NT2/D1 (cell line): Measurements from ENCODE around the gene MAML2.

Experiments
- DNase-seq: peaks from one replicate; pipeline ENCODE4 v3.0.0-alpha.2; 2011; ENCODE audit warnings: low read depth, low spot score
- H3K27me3 ChIP-seq: 2 replicates; pipeline ENCODE4 v1.6.0; 2011; ENCODE audit warnings: mild to moderate bottlenecking; ENCODE audit not compliant: insufficient read length, insufficient read depth
- H3K36me3 ChIP-seq: 2 replicates; pipeline ENCODE4 v1.6.1; 2011; ENCODE audit warnings: mild to moderate bottlenecking, low read length, mixed read lengths; ENCODE audit not compliant: insufficient read depth, insufficient read length
- H3K4me1 ChIP-seq: 2 replicates; pipeline ENCODE4 v1.5.1; 2011; ENCODE audit not compliant: insufficient read depth, insufficient read length
- H3K4me3 ChIP-seq: 2 replicates; pipeline ENCODE4 v1.5.1; 2011; ENCODE audit warnings: low read depth; ENCODE audit not compliant: insufficient read length
- H3K9ac ChIP-seq: 2 replicates; pipeline ENCODE4 v1.6.0; 2011; ENCODE audit warnings: low read depth; ENCODE audit not compliant: insufficient read length
- H3K9me3 ChIP-seq: 2 replicates; pipeline ENCODE4 v1.5.1; 2011; ENCODE audit warnings: mild to moderate bottlenecking, low read length; ENCODE audit not compliant: insufficient read depth
- SUZ12 ChIP-seq: IDR thresholded peaks from 2 replicates; pipeline ENCODE4 v1.6.1; 2011; ENCODE audit not compliant: insufficient read length, insufficient read depth; ENCODE audit errors: extremely low read depth
- YY1 ChIP-seq: IDR thresholded peaks from 2 replicates; pipeline ENCODE4 v1.6.1; 2011; ENCODE audit not compliant: insufficient read length, insufficient read depth
- ZNF274 ChIP-seq: IDR thresholded peaks from 2 replicates; pipeline ENCODE4 v1.6.1; 2011; ENCODE audit warnings: mild to moderate bottlenecking, low read depth, low read length

The MAML2 gene

DNA sequence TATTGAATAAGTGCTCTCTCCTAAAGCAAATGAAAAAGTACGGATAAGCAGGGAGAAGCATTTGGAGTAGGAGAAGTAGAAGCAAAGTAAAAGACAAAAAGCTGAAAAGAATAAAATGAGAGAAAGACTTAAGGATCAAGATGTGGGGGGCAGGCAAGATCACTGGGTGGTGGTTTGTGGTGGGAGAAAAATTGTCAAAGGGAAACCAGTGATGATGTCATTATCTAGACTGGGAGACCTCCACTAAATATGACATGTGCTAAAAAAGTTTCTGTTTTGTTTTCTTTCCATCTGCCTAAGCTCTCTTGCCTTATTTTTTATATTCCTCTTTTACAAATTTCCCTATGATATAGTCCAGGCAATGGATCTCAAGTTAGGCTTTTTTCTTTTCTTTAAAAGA, 14.8 kb upstream of the MAML2 start:
- Histone ChIP-seq H3K9ac (no peak overlapping the region), H3K36me3 (peaks cover 19% of the 10 kb centered on the region), H3K4me1 (no peaks in the 10 kb centered on the region), H3K27me3 (no peaks in the 10 kb centered on the region), H3K9me3 (no peaks in the 10 kb centered on the region), H3K4me3 (no peak overlapping the region)
- TF ChIP-seq SUZ12 (no peak), ZNF274 (no peak), YY1 (no peak)
- no peak for DNase-seq

DNA sequence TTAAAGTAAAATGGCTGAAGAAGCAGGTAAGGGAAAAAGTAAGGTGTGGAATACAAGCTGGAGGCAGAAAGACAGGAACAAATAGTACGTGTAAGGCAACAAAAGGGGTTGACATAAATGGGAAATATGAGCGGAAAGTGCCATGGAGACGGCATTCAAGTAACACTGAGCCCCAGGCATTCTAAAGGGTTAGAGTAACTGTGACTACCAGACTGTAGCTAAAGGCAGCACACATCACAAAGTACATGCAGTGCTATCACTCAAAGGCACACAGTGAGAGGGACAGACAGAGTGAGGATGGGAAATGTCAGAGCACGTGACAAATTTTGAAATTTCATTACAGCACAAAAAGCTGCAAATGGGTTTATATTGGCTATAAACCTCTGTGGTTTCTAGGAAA, 13.9 kb upstream of the MAML2 start:
- Histone ChIP-seq H3K27me3 (no peaks in the 10 kb centered on the region), H3K4me1 (no peaks in the 10 kb centered on the region), H3K9ac (no peak overlapping the region), H3K36me3 (peaks cover 19% of the 10 kb centered on the region), H3K4me3 (no peak overlapping the region), H3K9me3 (no peaks in the 10 kb centered on the region)
- TF ChIP-seq SUZ12 (no peak), YY1 (no peak), ZNF274 (no peak)
- DNase-seq: no peak

DNA sequence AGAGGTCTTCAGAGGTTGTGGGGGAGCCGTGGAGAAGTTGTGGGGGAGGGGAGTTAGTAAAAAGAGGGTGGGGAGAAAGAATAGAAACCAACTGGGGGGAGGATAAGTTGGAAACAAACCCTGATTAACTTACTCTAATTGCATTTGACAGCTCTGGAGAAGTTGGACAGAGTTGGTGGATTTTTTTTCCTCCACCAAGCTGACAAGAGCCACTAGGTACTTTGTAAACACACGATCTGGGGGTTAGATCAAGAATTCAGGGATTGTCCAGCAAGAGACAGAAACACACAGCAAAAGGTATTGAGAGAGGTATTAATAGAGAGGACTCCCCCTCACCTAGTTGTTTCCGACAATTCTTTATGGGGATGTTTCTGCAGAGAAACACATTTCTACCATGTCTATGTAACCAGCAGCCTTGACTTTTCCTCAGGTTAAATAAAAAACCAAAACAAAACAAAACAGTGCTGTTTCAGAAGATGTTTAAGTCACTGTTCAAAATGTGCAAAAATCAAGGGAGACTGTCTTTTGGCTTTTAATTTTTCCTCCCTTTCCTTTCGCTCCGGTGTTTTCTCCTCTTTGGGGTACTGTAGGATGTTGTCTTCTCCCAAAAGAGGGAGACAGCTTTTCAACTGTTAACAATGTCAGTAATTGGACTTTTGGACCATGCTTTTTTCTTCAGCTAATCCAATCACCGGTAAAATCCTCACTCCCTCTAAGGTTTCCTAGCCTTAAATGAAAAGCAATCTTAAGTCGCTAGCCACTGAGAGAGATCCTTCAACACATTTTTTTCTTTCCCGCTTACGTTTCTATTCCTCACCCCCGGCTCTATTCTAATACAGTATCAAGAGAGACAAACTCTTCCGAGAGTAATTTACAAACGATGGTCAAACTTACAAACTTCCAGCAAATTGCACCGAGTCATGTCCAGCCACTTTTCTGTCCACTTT, 708 bp downstream of the MAML2 start:
- H3K4me1 ChIP-seq: peaks cover 3% of the 10 kb centered on the region
- H3K36me3 ChIP-seq: peaks cover 10% of the 10 kb centered on the region
- DNase-seq: no peak
- peak overlapping the region; percentile 54 for H3K4me3 ChIP-seq
- H3K9ac ChIP-seq: peak overlapping the region; percentile 50
- H3K27me3 ChIP-seq: no peaks in the 10 kb centered on the region
- H3K9me3 ChIP-seq: no peaks in the 10 kb centered on the region
- no peak for TF ChIP-seq SUZ12
- TF ChIP-seq YY1: no peak
- no peak for TF ChIP-seq ZNF274

DNA sequence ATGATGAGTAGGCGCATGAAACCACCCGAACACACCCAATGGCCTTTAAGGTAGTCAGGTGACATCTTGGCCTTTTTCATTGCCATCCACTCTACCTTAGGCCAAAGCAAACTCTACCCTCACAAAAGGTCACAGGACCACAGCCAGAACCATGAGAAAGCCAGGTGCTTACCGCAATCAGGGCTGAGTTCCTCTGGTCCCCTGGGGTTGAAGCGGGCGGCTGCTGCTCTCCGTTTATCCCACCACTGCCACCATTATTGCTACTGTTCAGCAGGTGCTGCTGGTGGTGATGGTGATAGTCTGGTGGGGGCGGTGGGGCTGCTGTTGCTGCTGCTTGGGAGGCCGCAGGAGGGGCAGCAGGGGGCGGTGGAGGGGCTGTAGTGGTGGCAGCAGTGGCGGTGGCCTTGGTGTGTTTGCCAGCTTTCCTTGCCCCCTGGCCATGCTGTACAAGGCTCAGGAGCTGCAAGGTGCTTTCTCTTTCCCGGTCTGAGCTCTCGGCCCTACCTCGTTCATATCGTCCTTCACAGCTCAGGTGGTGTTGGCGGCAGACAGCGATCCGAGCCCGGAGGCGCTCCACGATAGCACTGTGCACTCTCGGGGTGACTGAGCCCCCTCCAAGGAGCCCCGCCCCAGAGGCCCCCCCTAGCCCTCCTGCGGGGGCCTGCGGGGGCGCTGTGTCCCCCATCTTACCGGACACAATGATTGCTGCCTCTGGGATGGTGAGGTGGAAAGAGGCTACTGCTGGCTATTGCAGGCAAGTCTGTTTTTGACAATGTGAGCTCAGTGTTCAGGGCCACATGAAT, 1.6 kb downstream of the MAML2 start:
- Histone ChIP-seq H3K4me1 (peaks cover 3% of the 10 kb centered on the region), H3K4me3 (no peak overlapping the region), H3K27me3 (no peaks in the 10 kb centered on the region), H3K36me3 (peaks cover 10% of the 10 kb centered on the region), H3K9me3 (no peaks in the 10 kb centered on the region), H3K9ac (no peak overlapping the region)
- no peak for TF ChIP-seq YY1
- no peak for TF ChIP-seq ZNF274
- no peak for TF ChIP-seq SUZ12
- DNase-seq: no peak

DNA sequence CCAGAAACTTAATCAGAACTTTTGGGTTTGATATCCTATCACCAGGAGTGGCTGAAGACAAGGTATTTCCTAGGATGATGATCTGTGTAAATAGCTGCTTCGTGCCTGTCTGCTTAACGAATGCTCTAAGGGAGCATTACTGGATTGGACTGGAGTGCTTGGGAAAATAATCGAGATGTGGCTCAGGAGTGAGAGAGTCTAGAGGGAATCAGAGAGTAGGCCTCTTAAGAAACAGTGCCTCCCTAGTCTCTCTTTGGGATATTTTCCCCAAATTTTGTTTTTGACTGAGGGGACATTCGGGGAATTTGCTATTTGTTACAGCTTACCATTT, 2.5 kb downstream of the MAML2 start:
- Histone ChIP-seq H3K36me3 (peaks cover 16% of the 10 kb centered on the region), H3K27me3 (no peaks in the 10 kb centered on the region), H3K9me3 (no peaks in the 10 kb centered on the region), H3K4me3 (no peak overlapping the region), H3K4me1 (peaks cover 3% of the 10 kb centered on the region), H3K9ac (no peak overlapping the region)
- no peak for DNase-seq
- TF ChIP-seq SUZ12 (no peak), ZNF274 (no peak), YY1 (no peak)

DNA sequence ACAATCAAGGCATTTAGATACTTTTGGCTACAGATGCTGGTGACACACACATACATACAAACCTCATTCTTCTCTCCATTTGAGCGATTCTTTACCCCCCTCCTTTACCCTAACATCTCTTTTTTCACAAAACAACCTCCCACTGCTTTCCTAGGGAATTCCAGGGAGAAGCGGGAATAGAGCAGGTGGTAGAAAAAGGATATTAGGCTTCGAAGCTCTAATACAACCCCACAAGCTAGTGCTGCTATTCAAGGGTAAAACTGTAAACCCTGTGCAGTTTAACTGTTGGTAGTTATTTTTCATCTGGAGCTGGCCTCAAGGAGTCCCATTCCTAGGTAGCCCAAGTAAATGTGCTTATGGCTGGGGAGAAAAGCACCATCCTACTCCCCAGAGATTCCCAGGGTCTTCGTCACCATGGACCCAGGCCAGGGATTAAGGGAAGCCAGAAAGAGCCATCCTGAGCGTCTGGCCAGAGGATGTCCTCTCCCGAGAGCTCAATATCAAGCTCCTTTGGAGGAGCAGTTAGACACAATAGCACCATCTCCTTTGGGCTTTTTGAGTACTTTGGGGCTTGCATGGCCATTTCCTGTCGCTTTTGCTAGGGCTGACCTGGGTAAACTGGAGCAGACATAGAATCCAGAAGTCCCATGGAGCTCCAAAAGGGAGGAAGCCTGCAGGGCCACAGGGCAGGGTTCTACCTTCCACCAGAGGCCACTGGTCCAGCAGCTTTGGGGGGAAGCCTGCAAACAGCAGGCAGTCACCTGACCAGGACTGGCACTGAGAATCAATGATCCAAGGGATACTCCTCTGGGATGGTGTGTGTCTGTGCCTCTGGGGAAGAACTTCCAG, 3.1 kb downstream of the MAML2 start:
- DNase-seq: no peak
- H3K36me3 ChIP-seq: peaks cover 19% of the 10 kb centered on the region
- no peak overlapping the region for H3K9ac ChIP-seq
- no peaks in the 10 kb centered on the region for H3K9me3 ChIP-seq
- no peaks in the 10 kb centered on the region for H3K27me3 ChIP-seq
- peaks cover 3% of the 10 kb centered on the region for H3K4me1 ChIP-seq
- no peak overlapping the region for H3K4me3 ChIP-seq
- no peak for TF ChIP-seq SUZ12
- no peak for TF ChIP-seq YY1
- TF ChIP-seq ZNF274: no peak
